Ramos (cell line): Measurements from ENCODE around the gene FAM200B.

Source experiments
- in situ Hi-C: fragments of 300-500 bp; cut with MboI; formaldehyde crosslinking; loops from one replicate; pipeline ENCODE4 v1.14.3; 2022; ENCODE audit warnings: low sequenced_read_pairs; ENCODE audit not compliant: unreplicated experiment

The FAM200B gene

GRCh38 chr4:15681372-15682241 lies at the start of gene FAM200B:
TSS of gene FAM200B (plus strand) at chr4:15681827. CDS start at chr4:15686978, 5,151 bp downstream.
- in situ Hi-C loops = no loop called here

GRCh38 chr4:15636818-15637217 lies 44.8 kb upstream of the FAM200B start:
- in situ Hi-C loops = no loop called here

DNA sequence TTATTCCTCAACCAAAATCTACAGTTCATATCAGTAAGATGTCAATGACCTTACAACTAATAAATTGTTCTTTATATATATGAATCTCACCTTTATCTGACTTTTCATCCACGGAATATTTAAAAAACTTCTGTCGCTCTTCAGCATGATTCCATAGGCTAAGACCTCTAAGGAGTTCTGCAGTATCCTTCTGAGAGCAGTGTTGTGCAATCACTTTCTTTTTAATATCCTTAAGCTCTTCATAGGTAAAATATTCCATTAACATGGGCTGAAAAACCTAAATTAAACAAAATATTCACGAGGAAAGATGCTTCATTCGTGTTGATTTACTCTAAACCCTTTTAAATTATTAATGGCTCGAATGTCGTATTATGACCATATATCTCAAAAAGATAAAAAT lies 43.2 kb upstream of the FAM200B start:
- in situ Hi-C loops = no loop called here

DNA sequence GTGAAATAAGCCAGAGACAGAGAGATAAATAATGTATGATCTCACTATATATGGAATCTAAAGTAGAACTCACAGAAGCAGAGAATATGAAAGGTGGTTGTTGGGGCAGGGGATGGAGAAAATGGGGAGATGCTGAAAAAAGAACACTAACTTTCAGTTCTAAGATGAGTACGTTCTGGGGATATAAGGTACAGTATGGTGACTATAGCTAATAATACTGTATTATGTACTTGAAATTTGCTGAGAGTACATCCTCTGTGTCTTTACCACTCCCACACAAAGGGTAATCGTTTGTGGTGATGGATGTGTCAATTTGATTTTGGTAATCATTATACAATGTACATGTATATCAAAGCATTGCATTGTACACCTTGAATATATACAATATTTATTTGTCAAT lies 33.0 kb upstream of the FAM200B start:
- in situ Hi-C loops = no loop called here

- in situ Hi-C loops = loop anchor here (25.0 kb wide), 1 partner anchor 638 kb away; the partner anchor contains the start of gene CPEB2
Observed at GRCh38 chr4:15649914-15650545, 31.6 kb upstream of the FAM200B start.

GRCh38 chr4:15651676-15652075 lies 30.0 kb upstream of the FAM200B start:
- in situ Hi-C loops = loop anchor here (25.0 kb wide), 1 partner anchor 639 kb away; the partner anchor contains the start of gene CPEB2

DNA sequence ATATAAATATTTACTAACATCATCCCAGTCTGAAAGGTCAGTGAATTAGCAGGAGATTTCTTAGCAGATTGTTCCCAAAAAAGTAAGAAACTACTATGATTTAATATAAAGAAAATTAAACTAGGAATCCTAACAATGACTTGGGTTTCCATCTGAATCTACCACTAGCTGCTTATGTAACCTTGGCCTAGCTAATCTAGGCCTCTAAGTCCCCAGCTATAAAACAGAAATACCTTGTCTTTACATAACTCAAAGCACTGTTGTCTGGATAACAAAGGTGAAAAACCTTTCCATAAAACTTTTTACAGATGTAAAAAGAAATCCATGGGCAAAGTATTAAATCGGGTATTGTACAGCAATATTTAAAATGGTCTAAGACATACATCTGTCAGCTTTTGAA lies 29.4 kb upstream of the FAM200B start:
- in situ Hi-C loops = loop anchor here (25.0 kb wide), 1 partner anchor 640 kb away; the partner anchor contains the start of gene CPEB2

DNA sequence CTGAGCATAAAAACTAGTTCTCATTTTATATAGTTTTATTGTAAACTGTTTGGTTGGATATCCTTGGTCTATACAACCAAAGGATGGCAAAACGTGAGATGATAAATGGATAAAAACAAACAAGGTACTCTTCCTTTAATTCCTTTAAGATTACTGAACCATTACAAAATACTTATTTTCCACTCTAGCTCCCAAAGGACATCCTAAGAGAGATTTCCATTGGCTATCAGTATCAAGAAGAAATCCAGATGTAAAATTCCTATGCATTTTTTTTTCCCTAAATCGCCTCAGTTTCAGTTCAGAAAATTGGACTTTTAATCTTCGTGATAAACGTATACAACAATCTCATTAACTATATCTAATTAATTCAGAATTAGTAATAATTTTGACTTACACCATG lies 28.8 kb upstream of the FAM200B start:
- in situ Hi-C loops = loop anchor here (25.0 kb wide), 1 partner anchor 641 kb away; the partner anchor contains the start of gene CPEB2

DNA sequence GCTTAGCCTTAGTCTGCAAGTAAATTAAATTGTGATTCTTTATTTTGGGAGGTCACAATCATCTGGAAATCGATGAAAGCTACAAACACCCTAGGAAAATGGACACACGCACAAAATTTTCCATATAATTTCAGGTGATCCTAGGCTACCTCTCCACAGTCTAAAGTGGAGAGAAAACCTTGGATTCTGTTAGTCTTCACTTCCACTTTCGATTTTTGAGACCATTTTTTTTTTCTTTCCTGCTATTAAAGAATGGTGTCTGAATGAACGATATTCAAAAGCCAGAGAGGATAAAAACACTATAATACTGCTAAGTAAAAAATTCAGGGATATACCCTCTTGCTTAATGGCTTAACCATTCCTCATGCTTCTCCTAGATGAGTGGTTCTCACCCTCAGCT lies 28.2 kb upstream of the FAM200B start:
- in situ Hi-C loops = loop anchor here (25.0 kb wide), 1 partner anchor 641 kb away; the partner anchor contains the start of gene CPEB2

GRCh38 chr4:15653864-15654592 lies 27.6 kb upstream of the FAM200B start:
- in situ Hi-C loops = loop anchor here (25.0 kb wide), 1 partner anchor 642 kb away; the partner anchor contains the start of gene CPEB2

DNA sequence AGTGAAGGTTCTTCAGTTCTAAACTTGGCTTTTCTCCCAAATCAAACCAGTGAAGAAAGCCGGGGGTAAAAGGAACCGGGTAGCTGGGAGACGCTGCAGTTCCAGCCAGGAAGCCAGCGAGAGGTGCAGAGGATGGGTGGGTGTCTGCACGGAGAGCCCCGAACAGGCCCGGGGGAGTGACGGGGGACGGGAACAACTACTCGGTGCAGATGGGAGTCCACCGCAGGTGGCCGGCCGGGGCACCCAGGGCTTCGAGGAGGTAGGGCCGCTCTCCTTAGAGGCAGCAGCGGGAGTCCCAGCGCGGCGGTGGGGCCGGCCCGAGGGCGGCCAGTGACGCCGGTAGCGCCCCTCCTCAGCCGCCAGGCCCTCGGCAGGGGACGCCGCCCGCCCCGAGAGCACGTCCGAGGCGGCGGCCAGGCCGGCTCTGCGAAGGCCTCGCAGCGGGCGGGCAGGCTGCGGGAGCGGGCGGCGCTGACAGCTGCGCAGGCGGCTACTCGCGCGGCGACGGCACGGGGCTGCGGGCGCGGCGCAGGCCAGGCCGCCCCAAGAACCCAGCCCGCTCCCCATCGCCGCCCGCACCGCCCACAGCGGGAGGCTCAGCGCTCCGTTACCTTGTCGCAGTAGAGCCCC lies 26.9 kb upstream of the FAM200B start:
- in situ Hi-C loops = loop anchor here (25.0 kb wide), 1 partner anchor 642 kb away; the partner anchor contains the start of gene CPEB2

DNA sequence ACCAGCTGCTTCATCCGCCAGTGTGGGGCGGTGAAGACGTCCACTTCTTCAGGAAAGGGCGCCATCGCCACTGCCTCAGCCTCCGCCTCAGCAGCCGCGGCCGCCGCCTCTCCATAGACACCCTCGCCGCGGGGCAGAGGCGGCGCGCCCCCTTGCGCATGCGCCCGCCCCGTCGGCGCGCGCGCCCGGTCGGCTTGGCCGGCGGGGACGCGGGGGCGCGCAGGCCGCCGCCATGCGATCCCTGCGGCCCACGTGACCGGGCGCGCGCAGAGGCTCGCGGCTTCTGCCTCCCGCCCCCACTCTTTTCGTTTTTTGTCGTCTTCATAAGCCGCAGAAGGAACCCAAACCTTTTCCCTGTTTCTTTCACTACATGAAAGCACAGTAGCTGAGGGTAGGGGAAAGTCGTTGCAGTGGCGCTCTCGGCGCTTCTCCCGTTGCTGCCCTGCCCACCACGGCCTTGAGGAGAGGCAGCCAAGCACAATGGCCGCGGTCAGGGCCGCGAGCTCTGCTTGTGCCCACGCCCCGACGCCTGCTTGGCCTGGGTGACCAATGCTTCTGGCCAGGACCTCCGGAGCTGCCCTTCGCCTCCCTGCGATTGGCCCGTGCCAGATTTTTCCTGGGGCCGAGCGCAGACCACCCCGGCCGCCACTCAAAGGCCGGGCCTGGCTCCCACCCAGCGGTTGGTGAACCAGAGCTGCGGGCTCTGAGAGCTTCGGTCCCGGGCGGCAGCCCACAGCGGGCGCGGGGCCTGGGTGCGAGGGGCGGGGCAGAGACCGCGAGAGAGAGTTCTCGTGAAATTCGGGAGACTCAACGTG lies 26.2 kb upstream of the FAM200B start, which contains the start of gene FBXL5:
Gene FBXL5, minus strand, starts transcription at position 135 of the 815 bp plus-strand sequence. Its CDS starts 70 bp downstream, at position 65.
- in situ Hi-C loops = loop anchor here (25.0 kb wide), 1 partner anchor 643 kb away; the partner anchor contains the start of gene CPEB2

DNA sequence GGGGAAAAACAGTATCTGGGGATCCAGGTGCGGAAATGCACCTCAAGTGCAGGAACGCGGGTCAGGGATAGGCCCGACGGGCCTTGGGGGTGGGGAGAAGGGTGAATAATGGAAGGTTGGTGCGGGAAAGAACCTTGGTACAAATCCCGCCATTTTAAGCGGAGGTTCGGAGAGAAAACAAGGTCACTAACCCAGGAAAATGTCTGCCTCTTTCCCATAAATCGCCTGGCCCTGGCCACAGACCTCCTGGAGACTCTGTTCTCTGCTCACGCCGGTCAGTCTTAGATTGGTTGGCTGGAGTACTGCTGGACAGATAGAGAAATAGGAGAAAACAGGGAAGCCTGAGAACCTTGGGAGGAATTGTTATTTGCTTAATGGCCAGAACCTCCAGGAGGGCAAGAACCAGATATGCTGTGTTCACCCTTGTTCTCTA lies 25.6 kb upstream of the FAM200B start:
- in situ Hi-C loops = loop anchor here (25.0 kb wide), 1 partner anchor 644 kb away; the partner anchor contains the start of gene CPEB2

GRCh38 chr4:15657366-15657765 lies 24.3 kb upstream of the FAM200B start:
- in situ Hi-C loops = loop anchor here (25.0 kb wide), 1 partner anchor 645 kb away; the partner anchor contains the start of gene CPEB2

DNA sequence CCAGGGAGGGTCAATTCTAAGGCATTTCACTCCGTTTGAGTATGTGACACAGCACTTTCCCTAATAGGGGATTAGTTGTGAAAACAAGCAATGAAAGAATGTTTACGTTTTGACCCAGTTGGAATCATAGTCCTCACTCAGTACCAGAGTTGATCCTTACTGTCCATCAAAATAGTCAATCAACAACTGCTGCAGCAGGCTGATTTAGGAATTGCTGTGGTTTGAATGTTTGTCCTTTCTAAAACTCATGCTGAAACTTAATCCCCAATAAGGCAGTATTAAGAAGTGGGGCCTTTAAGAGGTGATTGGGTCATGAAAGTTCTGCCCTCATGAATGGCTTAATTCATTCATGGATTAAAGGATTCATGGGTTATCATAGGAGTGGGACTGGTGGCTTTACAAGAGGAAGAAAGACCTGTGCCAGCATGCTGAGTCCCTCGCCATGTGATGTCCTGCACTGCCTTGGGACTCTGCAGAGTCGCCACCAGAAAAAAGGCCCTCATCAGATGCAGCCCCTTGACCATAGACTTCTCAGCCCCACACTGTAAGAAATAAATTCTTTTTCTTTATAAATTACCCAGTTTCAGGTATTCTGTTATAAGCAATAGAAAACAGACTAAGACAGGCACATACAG lies 23.4 kb upstream of the FAM200B start:
- in situ Hi-C loops = loop anchor here (25.0 kb wide), 1 partner anchor 646 kb away; the partner anchor contains the start of gene CPEB2

- in situ Hi-C loops = loop anchor here (25.0 kb wide), 1 partner anchor 646 kb away; the partner anchor contains the start of gene CPEB2
Observed at GRCh38 chr4:15658781-15659180, 22.8 kb upstream of the FAM200B start.

- in situ Hi-C loops = loop anchor here (25.0 kb wide), 1 partner anchor 648 kb away; the partner anchor contains the start of gene CPEB2
Observed at GRCh38 chr4:15659768-15660570, 21.7 kb upstream of the FAM200B start.
